Thyroid gland (tissue), 4 donors: Measurements from ENCODE around the gene ASIC1. TPM values are rescaled to one million over a fixed set of nuclear protein-coding genes. Genes with fewer than 3 reads are reported as not detected.

ENCODE experiments used
- DNase-seq, 2 donors: peaks; one replicate each; pipeline ENCODE4 v3.0.0-alpha.2; 2019
- H3K27ac ChIP-seq, 3 donors: fragments of 200-600 bp; sonication (generic); 1 replicate in 2 of 3; 2 replicates in 1 of 3; pipeline ENCODE4 v1.5.1; 2016 to 2019; ENCODE audit warnings: mild to moderate bottlenecking in 1 of 3, moderate library complexity in 1 of 3
- H3K27me3 ChIP-seq: fragments of 200-600 bp; sonication (generic); one replicate; pipeline ENCODE4 v1.5.1; 2019
- H3K36me3 ChIP-seq, 2 donors: fragments of 200-600 bp; sonication (generic); one replicate each; pipeline ENCODE4 v1.5.1; 2016 to 2019
- H3K4me1 ChIP-seq, 2 donors: fragments of 200-600 bp; sonication (generic); one replicate each; pipeline ENCODE4 v1.5.1; 2017 to 2019
- H3K4me3 ChIP-seq, 3 donors: fragments of 200-600 bp; sonication (generic); replicated peaks in 1 of 3; 1 replicate in 2 of 3; 2 replicates in 1 of 3; pipeline ENCODE4 v1.5.1; 2016; ENCODE audit warnings: mild to moderate bottlenecking in 1 of 3
- H3K9me3 ChIP-seq: fragments of 200-600 bp; sonication (generic); one replicate; pipeline ENCODE4 v1.5.1; 2017
- CTCF ChIP-seq, 6 experiments: fragments of 200-600 bp in 3 of 6; fragments of 450-650 bp in 3 of 6; sonication (generic) in 3 of 6; IDR thresholded peaks; one replicate each; pipeline ENCODE4 v1.5.1; 2016 to 2019; ENCODE audit warnings: antibody characterized with exemption in 6 of 6, mild to moderate bottlenecking in 2 of 6, inconsistent platforms in 1 of 6, moderate library complexity in 1 of 6
- POLR2A ChIP-seq, 2 donors: fragments of 450-650 bp; IDR thresholded peaks; one replicate each; pipeline ENCODE4 v1.6.1; 2017; ENCODE audit warnings: antibody characterized with exemption in 2 of 2, mild to moderate bottlenecking in 2 of 2, moderate library complexity in 1 of 2
- WGBS, 2 donors: methylation state at CpG; one replicate each; pipeline ENCODE4 v1.1.5; 2017; 5-methylcytosine and 5-hydroxymethylcytosine counted together
- intact Hi-C: fragments of 100-400 bp; cut with DNase I; formaldehyde crosslinking; loops from one replicate; pipeline ENCODE4 v1.15.1; 2023
- total RNA-seq, 4 donors: library from RNA; depleted of rRNA; stranded (reverse); fragments of >200 nt; gene quantifications; one replicate each; pipeline ENCODE4 v1.2.3, GENCODE V29; 2016

The ASIC1 gene
- total RNA-seq, 4 donors from 2014 or later, result 0.13 to 1.9 (median 0.43) TPM

- 74 to 76% methylated on average over 14 of the region's 14 CpGs for WGBS, 2 donors
- DNase-seq, result no peak
- no peak overlapping the region for H3K4me3 ChIP-seq
- H3K27ac ChIP-seq, result no peak overlapping the region
- peaks cover 5% of the 10 kb centered on the region for H3K27me3 ChIP-seq
- peaks cover 0 to 16% of the 10 kb centered on the region in 2 donors for H3K4me1 ChIP-seq
- no peaks in the 10 kb centered on the region for H3K36me3 ChIP-seq
- no peak for TF ChIP-seq POLR2A (IDR thresholded peaks at IDR 0.05)
- TF ChIP-seq CTCF (IDR thresholded peaks at IDR 0.05), result no peak
- H3K9me3 ChIP-seq, result no peaks in the 10 kb centered on the region
- intact Hi-C loops, result loop anchor here (10.0 kb wide), 1 partner anchor 186 kb away; no protein-coding TSS in a partner anchor
Observed at GRCh38 chr12:50051101-50051806, 6.1 kb upstream of the ASIC1 start.

GRCh38 chr12:50052544-50052943, 4.9 kb upstream of the ASIC1 start:
- intact Hi-C loops, result loop anchor here (10.0 kb wide), 1 partner anchor 188 kb away; no protein-coding TSS in a partner anchor
- TF ChIP-seq POLR2A (IDR thresholded peaks at IDR 0.05) (no peak), CTCF (IDR thresholded peaks at IDR 0.05) (no peak)
- no peak overlapping the region for H3K27ac ChIP-seq

GRCh38 chr12:50052964-50053363, 4.4 kb upstream of the ASIC1 start:
- 76 to 77% methylated on average over 6 to 7 of the region's 7 CpGs for WGBS, 2 donors
- H3K36me3 ChIP-seq, result no peaks in the 10 kb centered on the region
- no peak for DNase-seq
- intact Hi-C loops, result loop anchor here (10.0 kb wide), 1 partner anchor 188 kb away; no protein-coding TSS in a partner anchor
- H3K9me3 ChIP-seq, result no peaks in the 10 kb centered on the region
- no peak overlapping the region for H3K4me3 ChIP-seq
- no peak for TF ChIP-seq CTCF (IDR thresholded peaks at IDR 0.05)
- H3K27ac ChIP-seq, result no peak overlapping the region
- H3K4me1 ChIP-seq, result peaks cover 6 to 29% of the 10 kb centered on the region in 2 donors
- H3K27me3 ChIP-seq, result peaks cover 5% of the 10 kb centered on the region

More at GRCh38 chr12:50052544-50052943, 4.9 kb upstream of the ASIC1 start:
- peaks cover 6 to 27% of the 10 kb centered on the region in 2 donors for H3K4me1 ChIP-seq
- H3K27me3 ChIP-seq, result peaks cover 5% of the 10 kb centered on the region
- H3K36me3 ChIP-seq, result no peaks in the 10 kb centered on the region
- H3K9me3 ChIP-seq, result no peaks in the 10 kb centered on the region
- no peak for DNase-seq
- no peak overlapping the region for H3K4me3 ChIP-seq

GRCh38 chr12:50053583-50053982, 3.8 kb upstream of the ASIC1 start:
- H3K9me3 ChIP-seq, result no peaks in the 10 kb centered on the region
- H3K4me3 ChIP-seq, result no peak overlapping the region
- DNase-seq, result no peak
- H3K4me1 ChIP-seq, result peaks cover 6 to 30% of the 10 kb centered on the region in 2 donors
- peaks cover 5% of the 10 kb centered on the region for H3K27me3 ChIP-seq
- intact Hi-C loops, result loop anchor here (10.0 kb wide), 1 partner anchor 189 kb away; no protein-coding TSS in a partner anchor
- WGBS, 2 donors, result 73 to 88% methylated on average over 1 of the region's 1 CpG
- H3K27ac ChIP-seq, result no peak overlapping the region
- no peaks in the 10 kb centered on the region for H3K36me3 ChIP-seq
- TF ChIP-seq POLR2A (IDR thresholded peaks at IDR 0.05) (no peak), CTCF (IDR thresholded peaks at IDR 0.05) (no peak)
